Spinal cord (tissue), 10 donors: ENCODE data around the gene MYO15B. TPM values are rescaled to one million over a fixed set of nuclear protein-coding genes. Genes with fewer than 3 reads are reported as not detected.
"Not testable (repeated sequence)": the region's sequence is repeated elsewhere in the genome, so short reads cannot be mapped to it uniquely, and the experiment has no call there.

Experiments used
- DNase-seq, 6 donors: peaks; one replicate each; pipeline versions ENCODE4 v3.0.0 to v3.0.0-alpha.2; 2013 to 2015; ENCODE audit warnings: low spot score in 6 of 6, low read depth in 4 of 6
- H3K27ac ChIP-seq: one replicate; pipeline ENCODE4 v1.5.1; 2013; ENCODE audit warnings: low read depth, low read length, control low read depth
- H3K27me3 ChIP-seq: one replicate; pipeline ENCODE4 v1.6.1; 2013; ENCODE audit warnings: low read length; ENCODE audit not compliant: control insufficient read depth, insufficient read depth
- H3K36me3 ChIP-seq: one replicate; pipeline ENCODE4 v1.6.1; 2013; ENCODE audit warnings: low read length; ENCODE audit not compliant: control insufficient read depth, insufficient read depth
- H3K4me1 ChIP-seq: one replicate; pipeline ENCODE4 v1.6.1; 2013; ENCODE audit warnings: low read length; ENCODE audit not compliant: control insufficient read depth, insufficient read depth
- H3K4me3 ChIP-seq: one replicate; pipeline ENCODE4 v1.5.1; 2013; ENCODE audit warnings: low read depth, low read length, control low read depth
- H3K9me3 ChIP-seq: one replicate; pipeline ENCODE4 v1.6.1; 2013; ENCODE audit warnings: low read length; ENCODE audit not compliant: control insufficient read depth, insufficient read depth
- WGBS: methylation state at CpG from one replicate; pipeline ENCODE4 v1.1.5; 2013; ENCODE audit warnings: missing lambda C conversion rate; ENCODE audit not compliant: insufficient coverage; 5-methylcytosine and 5-hydroxymethylcytosine counted together
- polyA plus RNA-seq, 2 donors: library from polyadenylated mRNA; unstranded; fragments of 120-200 nt; gene quantifications; one replicate each; pipeline ENCODE4 v1.2.1, GENCODE V29; 2013; ENCODE audit not compliant: insufficient read length in 2 of 2
- total RNA-seq, 2 donors: library from RNA; depleted of rRNA in 1 of 2; stranded (reverse); fragments of 120-200 nt in 1 of 2; fragments of >200 nt in 1 of 2; gene quantifications; one replicate each; pipeline versions ENCODE4 v1.2.3 to v1.2.4, GENCODE V29; 2013 to 2014
- donor health status: healthy.

Gene MYO15B
- total and polyA plus RNA-seq, 4 donors, result 38.9 to 148 (median 98.8) TPM

DNA sequence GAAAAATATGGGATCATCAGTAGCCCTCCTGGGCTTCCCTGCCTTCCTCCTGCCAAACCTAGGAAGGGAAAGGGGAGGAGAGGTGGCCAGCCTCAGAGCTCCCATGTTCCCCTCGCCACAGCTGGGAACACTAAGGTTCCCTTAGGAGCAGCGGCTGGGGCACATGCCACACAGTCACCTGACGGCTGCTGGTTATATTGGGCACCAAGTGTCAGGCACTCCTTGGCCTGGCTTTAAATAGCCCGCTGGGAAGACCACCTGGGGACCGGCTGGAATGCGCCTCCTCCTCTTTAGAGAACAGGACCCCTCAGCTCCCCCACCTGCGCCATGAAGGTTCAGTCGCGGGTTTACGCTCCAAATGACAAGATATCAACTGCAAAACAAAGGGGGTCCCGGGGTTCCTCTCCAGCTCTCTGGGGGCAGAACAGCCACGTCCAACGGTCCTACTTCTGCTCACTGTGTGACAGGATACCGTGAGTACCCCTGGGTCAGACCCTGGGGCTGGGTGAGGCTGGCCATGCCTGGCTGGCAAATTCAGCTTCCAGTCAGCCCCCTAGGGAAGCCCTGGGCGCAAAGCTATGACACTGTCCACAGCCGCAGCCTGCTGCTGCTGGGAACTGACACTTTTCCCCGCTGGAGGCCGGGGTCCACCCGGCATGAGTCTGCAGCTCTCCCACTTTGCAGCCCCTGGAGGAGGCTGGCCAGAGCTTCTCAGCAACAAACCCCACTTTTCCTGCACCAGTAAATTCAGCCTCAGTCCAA lies 49.0 kb downstream of the MYO15B start:
- Histone ChIP-seq H3K4me1 (peaks cover 56% of the 10 kb centered on the region), H3K27me3 (no peaks in the 10 kb centered on the region), H3K27ac (peak overlapping the region; percentile 27), H3K36me3 (peaks cover 74% of the 10 kb centered on the region), H3K9me3 (no peaks in the 10 kb centered on the region), H3K4me3 (no peak overlapping the region)
- DNase-seq, result no peak
- WGBS, result 82% methylated on average over 19 of the region's 19 CpGs

DNA sequence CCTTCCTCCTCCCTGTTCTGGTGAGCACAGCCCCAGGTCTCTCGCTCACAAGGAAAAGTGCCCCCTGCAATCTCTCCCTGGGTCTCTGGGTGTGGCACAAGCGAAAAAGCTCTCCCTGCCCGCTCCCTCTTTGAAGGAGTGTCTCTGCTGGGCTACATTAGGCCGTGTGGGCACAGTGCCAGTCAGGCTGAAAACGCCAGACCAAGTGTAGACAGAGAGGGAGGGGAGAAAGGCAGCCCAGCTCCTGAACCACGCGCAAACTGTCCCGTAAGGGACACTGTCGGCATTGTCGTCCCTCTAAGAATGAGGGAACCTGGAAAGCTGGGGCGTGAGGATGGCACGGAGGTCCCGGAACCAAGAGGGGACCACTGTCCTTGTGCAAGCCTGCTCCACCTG lies 49.5 kb downstream of the MYO15B start:
- Histone ChIP-seq H3K9me3 (no peaks in the 10 kb centered on the region), H3K4me1 (peaks cover 56% of the 10 kb centered on the region), H3K4me3 (no peak overlapping the region), H3K36me3 (peaks cover 76% of the 10 kb centered on the region), H3K27me3 (no peaks in the 10 kb centered on the region), H3K27ac (no peak overlapping the region)
- DNase-seq, result peak in 2 of 6 donors; percentile 26 to 46
- 63% methylated on average over 13 of the region's 13 CpGs for WGBS

DNA sequence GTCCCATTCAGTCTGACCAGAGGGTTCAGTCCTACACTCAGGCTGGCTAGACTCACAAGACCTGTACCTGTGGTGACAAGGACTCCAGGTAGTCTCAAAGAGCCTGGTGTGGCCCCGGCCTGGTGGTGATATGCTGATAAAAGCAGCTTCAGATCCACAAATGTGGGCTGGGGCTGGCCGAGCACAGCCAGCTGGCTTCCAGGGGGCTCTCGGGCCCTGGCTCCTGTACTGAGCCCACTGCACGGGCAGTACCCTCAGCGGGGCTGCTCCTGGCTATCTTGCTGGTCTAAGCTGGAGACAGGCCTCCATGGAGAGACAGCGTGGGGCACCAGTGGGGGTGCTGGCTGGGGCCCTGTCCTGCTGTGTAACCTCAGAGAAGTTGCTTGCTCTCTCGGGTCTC lies 50.0 kb downstream of the MYO15B start:
- DNase-seq, result no peak
- no peak overlapping the region for H3K27ac ChIP-seq
- H3K27me3 ChIP-seq, result no peaks in the 10 kb centered on the region
- peaks cover 75% of the 10 kb centered on the region for H3K36me3 ChIP-seq
- WGBS, result 93% methylated on average over 6 of the region's 7 CpGs
- no peaks in the 10 kb centered on the region for H3K9me3 ChIP-seq
- no peak overlapping the region for H3K4me3 ChIP-seq
- peaks cover 53% of the 10 kb centered on the region for H3K4me1 ChIP-seq

DNA sequence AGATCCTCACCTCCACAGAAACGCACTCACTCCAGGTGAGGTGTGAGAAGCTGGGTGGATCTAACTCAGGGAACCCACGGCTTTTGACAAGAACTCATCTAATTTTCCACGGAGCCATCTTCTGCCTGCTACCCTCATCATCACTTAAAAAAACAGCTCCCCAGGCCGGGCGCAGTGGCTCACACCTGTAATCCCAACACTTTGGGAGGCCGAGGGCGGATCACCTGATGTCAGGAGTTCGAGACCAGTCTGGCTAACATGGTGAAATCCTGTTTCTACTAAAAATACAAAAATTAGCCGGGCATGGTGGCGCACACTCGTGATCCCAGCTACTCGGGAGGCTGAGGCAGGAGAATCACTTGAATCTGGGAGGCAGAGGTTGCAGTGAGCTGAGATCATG lies 50.4 kb downstream of the MYO15B start:
- Histone ChIP-seq H3K4me1 (peaks cover 49% of the 10 kb centered on the region), H3K36me3 (peaks cover 79% of the 10 kb centered on the region)
- not testable (repeated sequence) for H3K9me3 ChIP-seq, DNase-seq, H3K27me3 ChIP-seq, H3K4me3 ChIP-seq, H3K27ac ChIP-seq
- 99% methylated on average over 8 of the region's 12 CpGs for WGBS

DNA sequence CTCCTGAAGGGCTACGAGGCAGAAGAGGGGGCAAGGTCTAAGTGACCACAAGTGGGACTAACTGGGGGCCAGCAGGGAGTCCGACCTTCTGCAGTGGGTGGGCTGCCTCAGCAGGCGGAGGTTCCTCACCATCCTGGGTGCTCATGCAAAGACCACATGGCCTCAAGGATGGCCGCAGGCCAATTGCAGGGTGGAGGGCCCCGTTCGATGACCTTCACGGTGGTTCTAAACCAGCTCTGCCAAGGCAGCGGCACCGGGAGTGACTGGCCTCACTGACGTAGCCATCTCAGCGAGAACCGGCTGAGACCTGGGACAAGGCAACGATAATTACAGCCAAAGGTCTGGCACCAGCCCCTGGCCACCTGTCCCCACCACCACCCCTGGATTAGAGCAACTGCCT lies 51.3 kb downstream of the MYO15B start:
- Histone ChIP-seq H3K27me3 (no peaks in the 10 kb centered on the region), H3K4me3 (no peak overlapping the region), H3K4me1 (peaks cover 45% of the 10 kb centered on the region), H3K36me3 (peaks cover 87% of the 10 kb centered on the region), H3K9me3 (no peaks in the 10 kb centered on the region), H3K27ac (no peak overlapping the region)
- DNase-seq, result no peak
- WGBS, result 94% methylated on average over 13 of the region's 13 CpGs

DNA sequence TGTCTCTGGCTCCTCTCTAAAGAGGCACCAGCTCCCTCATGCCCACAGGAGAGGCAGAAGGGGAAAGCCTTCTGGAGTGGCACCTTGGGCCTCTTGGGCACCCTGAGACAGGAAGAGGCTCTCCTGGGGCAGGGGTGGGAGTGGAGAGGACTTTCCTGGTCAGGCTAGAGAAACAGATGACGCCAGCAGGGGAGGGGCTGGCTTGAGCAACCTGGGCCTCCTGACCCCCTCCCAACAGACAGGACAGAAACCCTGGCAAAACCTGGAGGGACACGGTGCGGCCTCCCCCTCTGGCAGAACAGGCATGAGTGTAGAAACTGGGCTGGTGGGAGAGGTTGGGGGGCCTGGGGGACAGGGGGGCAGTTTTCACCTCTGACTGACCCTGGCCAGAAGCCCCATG lies 51.7 kb downstream of the MYO15B start:
- Histone ChIP-seq H3K4me3 (no peak overlapping the region), H3K36me3 (peaks cover 89% of the 10 kb centered on the region), H3K27me3 (no peaks in the 10 kb centered on the region), H3K9me3 (no peaks in the 10 kb centered on the region), H3K4me1 (peaks cover 40% of the 10 kb centered on the region), H3K27ac (no peak overlapping the region)
- DNase-seq, result no peak
- 100% methylated on average over 1 of the region's 3 CpGs for WGBS

DNA sequence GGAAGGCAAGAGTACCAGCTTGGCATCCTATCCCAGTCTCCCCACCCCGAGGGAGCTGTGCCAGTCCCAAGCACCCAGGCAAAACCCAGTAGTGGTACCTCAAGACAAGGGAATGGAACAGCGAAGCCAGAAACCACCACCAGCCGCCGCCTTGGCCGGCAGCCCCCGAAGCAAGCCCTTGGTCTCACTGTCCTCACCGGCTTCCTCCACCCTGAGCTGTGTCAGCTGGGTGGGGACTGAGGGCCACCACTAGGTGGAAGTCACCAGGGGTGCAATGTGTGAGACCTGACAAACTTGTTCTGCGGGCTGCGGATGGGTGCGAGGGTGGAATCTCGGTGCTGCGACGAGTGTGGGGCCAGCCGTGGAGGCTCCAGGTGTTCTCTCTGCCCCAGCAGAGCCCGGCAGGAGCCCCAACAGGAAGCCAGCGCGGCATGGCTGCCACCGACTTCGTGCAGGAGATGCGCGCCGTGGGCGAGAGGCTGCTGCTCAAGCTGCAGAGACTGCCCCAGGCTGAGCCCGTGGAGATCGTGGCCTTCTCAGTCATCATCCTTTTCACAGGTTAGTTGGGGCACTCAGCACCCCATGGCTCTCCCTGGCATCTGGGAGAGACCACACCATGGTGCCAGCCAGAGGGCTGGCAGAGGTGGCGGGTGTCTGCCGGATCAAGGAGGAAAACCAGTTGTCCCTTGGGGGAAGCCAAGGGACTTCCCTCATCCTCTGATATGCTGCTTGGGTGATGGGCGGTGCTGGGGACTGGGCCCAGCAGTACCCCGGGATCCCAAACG lies 52.4 kb downstream of the MYO15B start:
- no peak for DNase-seq
- H3K27ac ChIP-seq, result no peak overlapping the region
- WGBS, result 96% methylated on average over 26 of the region's 30 CpGs

DNA sequence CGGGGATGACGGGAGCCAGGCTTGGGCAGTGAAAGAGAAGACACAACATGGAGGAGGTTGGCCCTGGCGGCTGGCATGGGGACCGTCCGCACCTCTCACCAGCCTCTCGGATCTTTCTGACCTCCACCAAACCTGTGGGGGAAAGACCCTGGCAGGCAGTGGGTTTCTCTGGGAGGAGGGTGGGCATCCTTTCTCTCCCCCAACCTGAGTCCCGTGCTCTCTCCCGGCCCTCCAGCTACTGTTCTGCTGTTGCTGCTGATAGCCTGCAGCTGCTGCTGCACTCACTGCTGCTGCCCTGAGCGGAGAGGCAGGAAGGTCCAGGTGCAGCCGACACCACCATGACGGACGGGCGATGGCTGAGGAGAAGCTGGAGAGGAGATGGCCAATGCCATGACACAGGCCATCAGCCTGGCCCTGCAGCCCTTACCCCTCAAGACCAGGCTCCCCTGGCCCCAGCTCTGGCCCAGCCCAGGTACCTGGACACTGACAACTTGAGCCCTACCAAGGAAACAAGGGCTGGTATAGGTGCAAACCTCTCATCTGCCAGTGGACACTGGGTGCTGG lies 53.0 kb downstream of the MYO15B start:
- Histone ChIP-seq H3K27me3 (no peaks in the 10 kb centered on the region), H3K27ac (no peak overlapping the region), H3K4me1 (peaks cover 28% of the 10 kb centered on the region), H3K36me3 (peaks cover 80% of the 10 kb centered on the region), H3K9me3 (no peaks in the 10 kb centered on the region), H3K4me3 (no peak overlapping the region)
- WGBS, result 87% methylated on average over 6 of the region's 13 CpGs
- DNase-seq, result no peak

More for the DNA sequence above, 52.4 kb downstream of the MYO15B start:
- Histone ChIP-seq H3K4me3 (no peak overlapping the region), H3K27me3 (no peaks in the 10 kb centered on the region), H3K9me3 (no peaks in the 10 kb centered on the region), H3K4me1 (peaks cover 34% of the 10 kb centered on the region), H3K36me3 (peaks cover 85% of the 10 kb centered on the region)

DNA sequence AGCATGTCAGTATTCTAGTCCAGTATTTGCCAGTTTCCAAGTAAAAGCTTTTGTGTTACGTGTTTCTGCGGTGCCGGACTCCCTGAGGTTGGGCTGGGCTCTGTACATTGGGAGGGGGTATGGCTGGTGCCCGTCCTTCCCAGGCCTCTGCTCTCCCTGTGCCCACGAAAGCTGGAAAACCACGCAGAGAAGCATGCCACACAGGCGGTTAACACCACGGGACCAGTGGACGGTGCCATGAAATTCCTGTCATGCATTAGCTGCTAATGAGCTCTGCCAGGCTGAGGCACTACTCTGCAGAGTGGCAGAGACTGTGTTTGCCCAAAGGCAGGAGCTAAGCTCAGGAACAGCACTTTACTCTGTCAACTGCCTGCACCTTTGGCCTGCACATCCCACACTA lies 53.7 kb downstream of the MYO15B start:
- H3K4me1 ChIP-seq, result peaks cover 28% of the 10 kb centered on the region
- H3K4me3 ChIP-seq, result no peak overlapping the region
- no peak for DNase-seq
- no peaks in the 10 kb centered on the region for H3K9me3 ChIP-seq
- H3K36me3 ChIP-seq, result peaks cover 80% of the 10 kb centered on the region
- H3K27ac ChIP-seq, result no peak overlapping the region
- H3K27me3 ChIP-seq, result no peaks in the 10 kb centered on the region
- 73% methylated on average over 9 of the region's 9 CpGs for WGBS
